Panc1 (cell line): Measurements from ENCODE around the gene PAK6. TPM values are rescaled to one million over a fixed set of nuclear protein-coding genes. Genes with fewer than 3 reads are reported as not detected.

Source experiments
- ATAC-seq: fragments of 200-7000 bp; cut with Tn5 transposase; 2 replicates; pipeline ENCODE4 v1.9.1; 2020; ENCODE audit warnings: mild to moderate bottlenecking, moderate library complexity
- BruUV-seq: library from RNA; stranded (reverse); fragments of 400-500 nt; replicated peaks from 2 replicates; lab custom pipeline; 2021; lab: Mats Ljungman, UMichigan
- CTCF ChIA-PET: fragments of 300-600 bp; sonication (Branson Sonifier 250); formaldehyde crosslinking; loops from one replicate; lab custom pipeline; 2022; ENCODE audit warnings: antibody characterized with exemption; lab: Charles Lee
- POLR2A ChIA-PET: fragments of 300-600 bp; sonication (Branson Sonifier 250); formaldehyde crosslinking; loops from one replicate; lab custom pipeline; 2022; ENCODE audit warnings: antibody characterized with exemption; lab: Charles Lee
- DNase-seq: peaks from one replicate; pipeline ENCODE4 v3.0.0-alpha.2; 2010; ENCODE audit warnings: low read depth, low spot score
- H3K27ac ChIP-seq: 2 replicates; pipeline ENCODE4 v1.5.1; 2011; ENCODE audit warnings: mild to moderate bottlenecking, low read length, inconsistent platforms
- H3K27me3 ChIP-seq: fragments of 200-500 bp; sonication (Bioruptor generic); 2 replicates; pipeline ENCODE4 v1.6.0; 2014; ENCODE audit warnings: low read length, inconsistent platforms; ENCODE audit not compliant: control insufficient read depth, insufficient read depth
- H3K36me3 ChIP-seq: fragments of 200-500 bp; sonication (Bioruptor generic); 2 replicates; pipeline ENCODE4 v1.5.1; 2014; ENCODE audit warnings: inconsistent platforms, mild to moderate bottlenecking, low read length, moderate library complexity; ENCODE audit not compliant: control insufficient read depth, insufficient read depth
- H3K4me1 ChIP-seq: 2 replicates; pipeline ENCODE4 v1.5.1; 2011; ENCODE audit warnings: inconsistent platforms, mild to moderate bottlenecking, low read length, moderate library complexity; ENCODE audit not compliant: control insufficient read depth, insufficient read depth
- H3K4me3 ChIP-seq, 2 experiments: 2 replicates each; pipeline ENCODE4 v1.5.1; 2011 to 2012; ENCODE audit warnings: low read depth in 2 of 2, low read length in 2 of 2, mild to moderate bottlenecking in 2 of 2, inconsistent platforms in 1 of 2, moderate library complexity in 1 of 2
- H3K9me3 ChIP-seq: fragments of 200-500 bp; sonication (Bioruptor generic); 2 replicates; pipeline ENCODE4 v1.5.1; 2014; ENCODE audit warnings: low read depth, mild to moderate bottlenecking, inconsistent platforms, low read length, moderate library complexity; ENCODE audit not compliant: control insufficient read depth, insufficient read depth
- POLR2AphosphoS5 ChIP-seq: IDR thresholded peaks from 2 replicates; pipeline ENCODE4 v1.6.1; 2012; ENCODE audit warnings: mild to moderate bottlenecking, low read depth, low read length, moderate library complexity
- SIN3A ChIP-seq: IDR thresholded peaks from 2 replicates; pipeline ENCODE4 v1.6.1; 2012; ENCODE audit warnings: low read depth, mild to moderate bottlenecking, low read length, moderate library complexity, borderline replicate concordance; ENCODE audit not compliant: insufficient read depth
- TCF7L2 ChIP-seq: IDR thresholded peaks from 2 replicates; pipeline ENCODE4 v1.6.1; 2011; ENCODE audit warnings: mild to moderate bottlenecking, low read depth, low read length, inconsistent platforms
- in situ Hi-C: cut with HindIII; loops from 2 replicates; pipeline ENCODE4 v1.10.0; 2016; ENCODE audit warnings: low sequenced_read_pairs, low pct_unique_long_range_greater_than_20kb
- intact Hi-C: fragments of 100-400 bp; cut with micrococcal nuclease; formaldehyde crosslinking; loops from one replicate; pipeline ENCODE4 v1.10.0; 2022; ENCODE audit not compliant: unreplicated experiment
- total RNA-seq: library from RNA; stranded (reverse); gene quantifications from one replicate; pipeline ENCODE4 v1.2.1, GENCODE V29; 2021; ENCODE audit not compliant: unreplicated experiment
- TF ChIP-seq, protein P1 (sequence below): fragments of 450-650 bp; IDR thresholded peaks from 2 replicates; pipeline ENCODE4 v1.5.1; 2017; ENCODE audit warnings: mild to moderate bottlenecking
- TF ChIP-seq, protein P2 (sequence below), 2 experiments: IDR thresholded peaks; 2 replicates each; pipeline ENCODE4 v1.6.1; 2011 to 2012; ENCODE audit warnings: low read depth in 2 of 2, control low read depth in 1 of 2, low read length in 1 of 2, mild to moderate bottlenecking in 1 of 2, moderate library complexity in 1 of 2; ENCODE audit not compliant: insufficient read depth in 1 of 2

The PAK6 gene
- total RNA-seq, 1 experiment from 2014 or later, result 6.3 TPM

DNA sequence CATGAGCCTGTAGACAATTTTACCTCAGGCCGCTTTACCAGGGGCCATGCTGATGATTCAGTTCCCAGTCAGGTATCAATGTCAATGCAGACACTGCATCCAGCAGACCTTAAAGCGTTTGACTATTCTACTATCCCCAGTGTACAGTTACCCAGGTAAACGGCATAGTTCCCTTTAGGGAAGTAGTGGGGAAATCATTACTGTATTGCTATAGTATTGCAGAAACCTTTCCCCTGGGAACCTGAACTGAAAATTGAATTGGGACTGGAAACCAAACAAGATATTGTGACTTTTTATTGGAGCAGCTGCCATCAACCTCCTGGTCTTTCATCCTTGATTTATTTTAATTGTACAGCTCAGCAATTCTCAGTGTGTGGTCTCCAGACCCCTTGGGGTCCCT lies 78.1 kb downstream of the PAK6 start:
- intact Hi-C loops (no loop called here), in situ Hi-C loops (no loop called here)
- Histone ChIP-seq H3K4me3 (no peak overlapping the region), H3K4me1 (no peaks in the 10 kb centered on the region), H3K27me3 (no peaks in the 10 kb centered on the region), H3K9me3 (no peaks in the 10 kb centered on the region), H3K27ac (no peak overlapping the region), H3K36me3 (no peaks in the 10 kb centered on the region)
- CTCF ChIA-PET, result no interaction called here
- DNase-seq (no peak), ATAC-seq (no peak)
- BruUV-seq, result no TSS peak
- TF ChIP-seq, protein P1, sequence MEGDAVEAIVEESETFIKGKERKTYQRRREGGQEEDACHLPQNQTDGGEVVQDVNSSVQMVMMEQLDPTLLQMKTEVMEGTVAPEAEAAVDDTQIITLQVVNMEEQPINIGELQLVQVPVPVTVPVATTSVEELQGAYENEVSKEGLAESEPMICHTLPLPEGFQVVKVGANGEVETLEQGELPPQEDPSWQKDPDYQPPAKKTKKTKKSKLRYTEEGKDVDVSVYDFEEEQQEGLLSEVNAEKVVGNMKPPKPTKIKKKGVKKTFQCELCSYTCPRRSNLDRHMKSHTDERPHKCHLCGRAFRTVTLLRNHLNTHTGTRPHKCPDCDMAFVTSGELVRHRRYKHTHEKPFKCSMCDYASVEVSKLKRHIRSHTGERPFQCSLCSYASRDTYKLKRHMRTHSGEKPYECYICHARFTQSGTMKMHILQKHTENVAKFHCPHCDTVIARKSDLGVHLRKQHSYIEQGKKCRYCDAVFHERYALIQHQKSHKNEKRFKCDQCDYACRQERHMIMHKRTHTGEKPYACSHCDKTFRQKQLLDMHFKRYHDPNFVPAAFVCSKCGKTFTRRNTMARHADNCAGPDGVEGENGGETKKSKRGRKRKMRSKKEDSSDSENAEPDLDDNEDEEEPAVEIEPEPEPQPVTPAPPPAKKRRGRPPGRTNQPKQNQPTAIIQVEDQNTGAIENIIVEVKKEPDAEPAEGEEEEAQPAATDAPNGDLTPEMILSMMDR, result no peak
- TF ChIP-seq TCF7L2, result no peak
- TF ChIP-seq SIN3A, result no peak
- TF ChIP-seq, protein P2, sequence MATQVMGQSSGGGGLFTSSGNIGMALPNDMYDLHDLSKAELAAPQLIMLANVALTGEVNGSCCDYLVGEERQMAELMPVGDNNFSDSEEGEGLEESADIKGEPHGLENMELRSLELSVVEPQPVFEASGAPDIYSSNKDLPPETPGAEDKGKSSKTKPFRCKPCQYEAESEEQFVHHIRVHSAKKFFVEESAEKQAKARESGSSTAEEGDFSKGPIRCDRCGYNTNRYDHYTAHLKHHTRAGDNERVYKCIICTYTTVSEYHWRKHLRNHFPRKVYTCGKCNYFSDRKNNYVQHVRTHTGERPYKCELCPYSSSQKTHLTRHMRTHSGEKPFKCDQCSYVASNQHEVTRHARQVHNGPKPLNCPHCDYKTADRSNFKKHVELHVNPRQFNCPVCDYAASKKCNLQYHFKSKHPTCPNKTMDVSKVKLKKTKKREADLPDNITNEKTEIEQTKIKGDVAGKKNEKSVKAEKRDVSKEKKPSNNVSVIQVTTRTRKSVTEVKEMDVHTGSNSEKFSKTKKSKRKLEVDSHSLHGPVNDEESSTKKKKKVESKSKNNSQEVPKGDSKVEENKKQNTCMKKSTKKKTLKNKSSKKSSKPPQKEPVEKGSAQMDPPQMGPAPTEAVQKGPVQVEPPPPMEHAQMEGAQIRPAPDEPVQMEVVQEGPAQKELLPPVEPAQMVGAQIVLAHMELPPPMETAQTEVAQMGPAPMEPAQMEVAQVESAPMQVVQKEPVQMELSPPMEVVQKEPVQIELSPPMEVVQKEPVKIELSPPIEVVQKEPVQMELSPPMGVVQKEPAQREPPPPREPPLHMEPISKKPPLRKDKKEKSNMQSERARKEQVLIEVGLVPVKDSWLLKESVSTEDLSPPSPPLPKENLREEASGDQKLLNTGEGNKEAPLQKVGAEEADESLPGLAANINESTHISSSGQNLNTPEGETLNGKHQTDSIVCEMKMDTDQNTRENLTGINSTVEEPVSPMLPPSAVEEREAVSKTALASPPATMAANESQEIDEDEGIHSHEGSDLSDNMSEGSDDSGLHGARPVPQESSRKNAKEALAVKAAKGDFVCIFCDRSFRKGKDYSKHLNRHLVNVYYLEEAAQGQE (IDR thresholded peaks at IDR 0.05; ENCODE audit: insufficient read depth in 1 of 2, low read depth in 2 of 2, low read length in 1 of 2), result no peak
- TF ChIP-seq POLR2AphosphoS5, result no peak
- POLR2A ChIA-PET, result no interaction called here

DNA sequence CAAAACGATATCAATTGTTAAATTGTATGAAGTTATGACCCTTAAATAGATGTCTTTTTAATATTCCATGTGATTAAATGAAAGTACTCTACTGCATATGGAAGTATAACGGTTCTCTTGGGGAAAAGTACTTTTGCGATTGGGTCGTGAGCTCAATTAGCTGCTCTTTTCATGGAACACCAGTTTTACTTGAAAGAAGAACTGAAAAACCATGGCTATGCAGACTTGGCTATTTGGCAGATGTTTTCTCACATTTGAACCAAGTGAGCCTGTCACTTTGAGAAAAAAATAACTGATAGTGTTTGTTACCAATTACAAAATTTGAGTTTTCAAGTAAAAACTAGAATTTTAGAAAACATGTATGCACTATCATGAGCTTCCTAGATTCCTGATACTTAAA lies 78.7 kb downstream of the PAK6 start:
- ChIA-PET CTCF (no interaction called here), POLR2A (interaction anchor here (0.6 kb wide), 1 partner anchor 84 kb away, joined by 3 read pairs; no protein-coding TSS in a partner anchor)
- no TSS peak for BruUV-seq
- H3K36me3 ChIP-seq, result no peaks in the 10 kb centered on the region
- ATAC-seq (no peak), DNase-seq (no peak)
- H3K4me1 ChIP-seq, result no peaks in the 10 kb centered on the region; the same call in 1 of the 2 replicates
- no peaks in the 10 kb centered on the region for H3K27me3 ChIP-seq
- intact Hi-C loops (no loop called here), in situ Hi-C loops (no loop called here)
- no peak overlapping the region for H3K4me3 ChIP-seq
- H3K9me3 ChIP-seq, result no peaks in the 10 kb centered on the region
- TF ChIP-seq, protein P1, result no peak
- TF ChIP-seq POLR2AphosphoS5, result no peak
- TF ChIP-seq, protein P2 (IDR thresholded peaks at IDR 0.05; ENCODE audit: insufficient read depth in 1 of 2, low read depth in 2 of 2, low read length in 1 of 2), result no peak
- TF ChIP-seq TCF7L2, result no peak
- no peak for TF ChIP-seq SIN3A
- no peak overlapping the region for H3K27ac ChIP-seq
